CD4-positive, alpha-beta T cell treated with Interleukin-17A for 1 hour (primary cell): Measurements from ENCODE around the gene HCFC1.
A peak's percentile ranks its signal among the peaks of the same experiment; 100 is the strongest.

Experiments
- DNase-seq: peaks from one replicate; pipeline ENCODE4 v3.0.0-alpha.2; 2020

The HCFC1 gene

GRCh38 chrX:153973127-153974002, 1.7 kb upstream of the HCFC1 start:
- no peak for DNase-seq

- DNase-seq, result peak; percentile 91
Measured at GRCh38 chrX:153972368-153973126, 929 bp upstream of the HCFC1 start, which contains the start of gene TMEM187. Gene TMEM187, plus strand, starts transcription at chrX:153972754. Its CDS starts 9,309 bp downstream, at chrX:153982063.

DNA sequence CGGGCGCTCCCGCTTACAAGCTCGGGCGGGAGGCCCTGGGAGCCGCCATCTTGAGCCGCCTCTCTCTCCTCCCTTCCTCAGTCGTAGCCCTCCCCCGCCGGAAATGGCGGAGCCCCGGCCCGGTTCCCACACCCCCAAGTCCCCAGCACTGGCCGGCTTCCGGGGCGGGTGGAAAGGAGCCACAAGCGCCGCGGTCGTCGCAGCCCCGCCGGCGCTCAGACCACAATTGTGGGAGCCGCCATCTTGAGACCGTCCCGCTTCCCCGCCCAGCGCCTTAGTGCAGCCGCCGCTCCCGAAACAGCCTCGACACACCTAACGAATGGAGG, 531 bp downstream of the HCFC1 start:
- DNase-seq, result peak; percentile 91

- peak; percentile 56 for DNase-seq
Measured at GRCh38 chrX:153970357-153971123, 1.1 kb downstream of the HCFC1 start.

GRCh38 chrX:153969904-153970356, 1.7 kb downstream of the HCFC1 start:
- DNase-seq, result no peak

DNA sequence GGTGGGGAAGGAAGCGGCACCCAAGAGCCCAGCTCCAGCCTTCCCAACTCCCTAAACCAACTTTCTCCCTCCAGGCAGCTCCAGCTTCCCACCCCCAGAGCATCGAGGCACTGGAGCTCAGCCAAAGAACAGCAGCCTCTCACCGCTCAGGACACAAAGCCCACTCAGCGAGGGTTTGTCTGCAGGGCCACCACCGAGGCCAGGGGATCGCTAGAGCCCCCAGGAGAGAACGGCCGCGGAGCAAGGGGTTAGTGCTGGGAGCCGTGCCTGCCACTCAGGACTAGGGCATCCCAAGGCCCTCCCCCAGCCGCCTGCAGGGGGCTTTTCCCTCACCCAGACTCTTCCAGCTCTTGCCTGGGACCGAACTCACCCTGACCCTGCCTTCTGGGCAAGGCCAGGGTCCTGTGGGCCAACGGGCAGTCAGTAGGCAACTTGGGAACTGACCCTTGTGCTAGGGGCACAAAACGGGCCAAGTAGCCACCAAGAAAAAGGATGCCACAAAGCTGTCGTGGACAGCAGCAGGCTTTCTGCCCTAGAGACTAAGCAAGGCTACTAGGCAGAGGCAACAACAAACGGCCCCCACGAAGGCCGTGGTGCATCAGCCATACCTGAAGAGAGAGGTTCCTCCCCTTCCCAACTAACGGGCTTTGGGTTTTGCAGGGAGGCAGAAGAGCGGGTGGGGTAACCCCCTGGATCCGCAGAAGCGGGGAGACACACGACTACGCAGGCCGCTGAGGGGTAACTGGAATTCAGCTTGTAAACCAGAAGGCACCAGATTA, 2.3 kb downstream of the HCFC1 start:
- DNase-seq, result no peak

DNA sequence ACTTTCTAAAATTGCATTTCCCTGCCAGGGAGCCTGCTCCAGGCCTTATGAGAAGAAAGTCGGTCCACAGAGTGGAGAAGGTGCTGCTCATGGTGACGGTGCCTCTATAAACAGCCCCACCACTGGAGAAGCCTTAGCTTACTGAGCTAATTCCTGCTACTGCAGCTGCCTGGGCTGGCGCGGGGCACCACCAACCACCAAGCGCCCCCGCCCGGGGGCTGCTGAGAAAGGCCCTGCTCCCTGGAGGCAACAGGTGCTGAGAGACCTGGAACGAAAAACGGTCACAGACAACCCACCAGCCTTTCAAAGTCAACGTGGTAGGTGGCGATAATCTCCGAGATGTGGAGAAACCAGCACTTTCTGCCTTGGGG, 2.9 kb downstream of the HCFC1 start:
- no peak for DNase-seq

DNA sequence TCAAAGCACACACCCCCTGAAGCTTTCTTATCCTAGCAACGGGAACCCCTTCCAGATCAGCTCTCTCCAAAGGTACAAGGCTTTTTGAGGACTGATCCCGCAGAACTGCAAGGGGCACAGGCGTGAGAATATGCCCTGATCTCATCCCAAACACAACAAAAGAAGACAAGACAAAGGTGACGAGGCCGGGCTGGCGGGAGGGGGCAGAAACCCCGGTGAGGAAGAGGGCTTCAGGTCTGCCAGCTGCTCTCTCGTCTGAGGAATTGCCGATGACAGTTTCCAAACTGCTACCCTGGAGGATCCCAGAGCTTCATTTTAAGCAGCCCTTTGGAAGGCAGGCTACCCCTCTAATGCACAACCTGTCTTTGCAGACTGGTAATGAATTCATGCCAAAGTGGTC, 3.4 kb downstream of the HCFC1 start:
- DNase-seq, result no peak

GRCh38 chrX:153967536-153968224, 3.9 kb downstream of the HCFC1 start:
- DNase-seq, result peak; percentile 55

GRCh38 chrX:153966841-153967535, 4.6 kb downstream of the HCFC1 start:
- peak; percentile 43 for DNase-seq

DNA sequence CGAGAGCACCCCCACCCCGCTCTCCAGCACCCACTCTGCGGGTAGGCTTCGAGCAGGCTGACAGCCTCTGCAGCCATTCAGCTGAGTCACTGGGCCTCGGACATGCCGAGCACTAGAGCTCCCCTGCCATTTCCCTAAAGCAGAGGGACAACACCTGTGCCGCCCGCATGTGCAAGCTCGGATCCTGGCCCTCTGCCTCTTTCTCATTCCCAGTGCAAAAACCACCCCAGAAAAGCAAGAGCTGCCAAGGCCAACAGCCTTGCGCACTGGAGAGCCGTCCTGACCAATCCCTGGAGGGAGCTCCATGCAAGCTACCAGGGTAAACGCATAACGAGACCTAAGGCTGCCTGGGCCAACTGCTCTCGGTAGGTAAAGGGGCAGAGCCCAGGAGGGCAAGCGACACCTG, 5.3 kb downstream of the HCFC1 start:
- no peak for DNase-seq

- DNase-seq, result no peak
Measured at GRCh38 chrX:153965406-153965805, 6.2 kb downstream of the HCFC1 start.

DNA sequence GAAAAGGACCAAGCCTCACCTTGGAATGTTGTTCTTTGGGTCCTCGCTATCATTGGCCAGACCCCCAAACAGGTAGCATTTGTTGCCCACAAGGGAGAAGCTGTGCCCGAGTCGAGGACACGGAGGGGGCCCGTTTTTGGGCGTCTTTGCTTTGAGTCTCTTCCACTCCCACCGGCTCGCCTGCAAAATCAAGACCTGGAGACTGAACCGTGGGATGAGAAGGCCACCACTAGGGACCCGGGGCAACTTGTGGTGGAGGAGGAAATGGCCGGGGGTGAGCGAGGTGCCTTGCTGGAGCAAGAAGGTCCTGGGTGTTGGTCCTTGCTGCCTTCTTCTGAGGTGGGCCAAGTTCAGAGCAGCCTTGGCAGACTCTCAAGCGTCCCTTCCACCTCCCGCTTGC, 7.5 kb downstream of the HCFC1 start:
- DNase-seq, result no peak

DNA sequence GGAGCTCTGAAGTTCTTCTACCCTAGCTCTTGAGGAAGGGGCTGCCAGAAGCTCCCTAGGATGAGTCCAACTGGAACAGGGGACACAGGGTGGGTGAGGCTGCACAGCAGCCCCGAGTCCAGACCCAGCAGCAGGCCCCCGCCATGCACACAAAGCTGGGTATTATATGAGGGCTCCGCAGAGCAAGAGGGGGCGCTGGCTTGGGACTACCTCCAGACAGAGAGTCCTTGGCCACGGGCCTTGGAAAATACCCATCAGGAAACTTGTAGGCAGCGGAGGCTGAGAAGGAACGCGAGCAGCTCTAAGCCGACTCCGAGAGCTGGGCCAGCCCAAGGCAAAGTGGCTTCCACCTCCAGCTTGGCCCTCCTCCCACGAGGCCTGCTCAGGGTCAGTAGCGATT, 8.1 kb downstream of the HCFC1 start:
- DNase-seq, result no peak

- DNase-seq, result no peak
Measured at GRCh38 chrX:153961292-153961691, 10.3 kb downstream of the HCFC1 start.

- DNase-seq, result no peak
Measured at GRCh38 chrX:153960786-153961185, 10.8 kb downstream of the HCFC1 start.

- no peak for DNase-seq
Measured at GRCh38 chrX:153960077-153960476, 11.5 kb downstream of the HCFC1 start.

DNA sequence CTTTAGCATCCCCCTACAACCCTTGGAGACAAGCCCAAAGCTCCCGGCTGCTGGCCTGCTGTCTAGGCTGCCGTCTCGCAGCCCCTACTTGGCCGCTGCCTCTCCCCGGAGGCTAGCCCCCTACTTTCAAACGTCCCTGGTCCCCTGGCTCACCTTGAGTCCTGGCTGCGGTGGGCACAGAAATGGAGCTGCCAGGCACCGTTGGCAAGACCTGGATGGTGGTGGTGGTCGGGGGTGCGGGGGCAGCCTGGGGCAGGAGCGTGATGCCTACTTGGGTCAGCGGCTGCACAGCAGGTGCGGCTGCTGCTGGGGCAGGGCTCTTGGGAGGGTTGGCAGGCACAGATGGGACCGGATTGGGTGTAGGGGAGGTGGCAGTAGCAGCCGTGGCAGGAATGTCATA, 12.0 kb downstream of the HCFC1 start:
- DNase-seq, result no peak

- DNase-seq, result no peak
Measured at GRCh38 chrX:153958605-153959004, 13.0 kb downstream of the HCFC1 start.

DNA sequence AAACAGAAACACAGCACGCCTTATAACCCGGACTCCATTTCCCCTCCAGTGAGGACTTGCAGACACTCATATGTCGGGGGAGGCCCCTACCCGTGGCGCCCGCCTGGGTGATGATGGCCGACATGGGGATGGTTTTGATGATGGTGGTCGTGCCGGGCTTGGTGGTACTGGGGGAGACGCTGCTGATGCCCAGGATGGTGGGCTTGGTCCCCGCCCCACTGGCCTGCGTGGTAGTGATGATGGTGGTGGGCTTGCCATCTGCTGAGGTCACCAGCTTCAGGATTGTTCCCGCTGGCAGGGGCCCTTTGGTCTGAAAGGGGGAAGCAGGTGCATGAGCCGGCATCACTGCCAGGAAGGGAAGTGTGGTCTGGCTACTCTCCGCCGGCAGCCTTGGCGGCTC, 14.4 kb downstream of the HCFC1 start:
- no peak for DNase-seq
